SU-DHL-6 (cell line): ENCODE measurements around the gene KCNH1.

Experiments used
- EZH2phosphoT487 ChIP-seq: fragments of 200-600 bp; sonication (generic), shearing (Covaris generic); conservative IDR thresholded peaks from 2 replicates; pipeline ENCODE4 v1.6.1; 2018; ENCODE audit warnings: mild to moderate bottlenecking, antibody characterized with exemption, low read length, moderate library complexity, mixed read lengths
- TF ChIP-seq, protein P1 (sequence below): fragments of 200-600 bp; sonication (generic); IDR thresholded peaks from one replicate; pipeline ENCODE4 v1.5.1; 2017; ENCODE audit warnings: antibody characterized with exemption, mild to moderate bottlenecking, low read length, moderate library complexity; ENCODE audit not compliant: insufficient read depth, poor library complexity, severe bottlenecking

DNA sequence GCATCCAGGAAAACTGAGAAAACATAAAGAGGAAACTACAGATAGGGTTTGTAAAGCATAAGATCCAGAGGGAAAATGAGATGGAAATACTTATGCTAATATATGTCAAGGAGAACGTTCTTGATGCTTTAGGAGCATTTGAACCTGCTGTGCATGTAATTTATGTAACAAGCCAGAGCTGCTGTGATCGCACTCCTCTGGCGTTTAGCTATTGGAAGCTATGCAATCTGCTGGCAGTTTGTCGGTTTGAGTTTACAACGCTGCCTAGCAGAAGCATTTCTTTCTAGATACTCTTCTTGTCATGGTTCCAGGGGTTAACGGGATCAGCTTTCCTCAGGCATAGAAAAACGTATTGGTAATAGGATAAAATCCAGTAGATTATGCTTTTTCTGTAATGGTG is 182.7 kb downstream of the KCNH1 start:
- TF ChIP-seq, protein P1, sequence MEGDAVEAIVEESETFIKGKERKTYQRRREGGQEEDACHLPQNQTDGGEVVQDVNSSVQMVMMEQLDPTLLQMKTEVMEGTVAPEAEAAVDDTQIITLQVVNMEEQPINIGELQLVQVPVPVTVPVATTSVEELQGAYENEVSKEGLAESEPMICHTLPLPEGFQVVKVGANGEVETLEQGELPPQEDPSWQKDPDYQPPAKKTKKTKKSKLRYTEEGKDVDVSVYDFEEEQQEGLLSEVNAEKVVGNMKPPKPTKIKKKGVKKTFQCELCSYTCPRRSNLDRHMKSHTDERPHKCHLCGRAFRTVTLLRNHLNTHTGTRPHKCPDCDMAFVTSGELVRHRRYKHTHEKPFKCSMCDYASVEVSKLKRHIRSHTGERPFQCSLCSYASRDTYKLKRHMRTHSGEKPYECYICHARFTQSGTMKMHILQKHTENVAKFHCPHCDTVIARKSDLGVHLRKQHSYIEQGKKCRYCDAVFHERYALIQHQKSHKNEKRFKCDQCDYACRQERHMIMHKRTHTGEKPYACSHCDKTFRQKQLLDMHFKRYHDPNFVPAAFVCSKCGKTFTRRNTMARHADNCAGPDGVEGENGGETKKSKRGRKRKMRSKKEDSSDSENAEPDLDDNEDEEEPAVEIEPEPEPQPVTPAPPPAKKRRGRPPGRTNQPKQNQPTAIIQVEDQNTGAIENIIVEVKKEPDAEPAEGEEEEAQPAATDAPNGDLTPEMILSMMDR = no peak
- no peak for TF ChIP-seq EZH2phosphoT487
